ENCODE measurements around the gene CCDC33. TPM values are rescaled to one million over a fixed set of nuclear protein-coding genes. Genes with fewer than 3 reads are reported as not detected.

Gene CCDC33
- total and polyA plus RNA-seq, 4 donors, result 0.99 to 7.4 (median 2.6) TPM

DNA sequence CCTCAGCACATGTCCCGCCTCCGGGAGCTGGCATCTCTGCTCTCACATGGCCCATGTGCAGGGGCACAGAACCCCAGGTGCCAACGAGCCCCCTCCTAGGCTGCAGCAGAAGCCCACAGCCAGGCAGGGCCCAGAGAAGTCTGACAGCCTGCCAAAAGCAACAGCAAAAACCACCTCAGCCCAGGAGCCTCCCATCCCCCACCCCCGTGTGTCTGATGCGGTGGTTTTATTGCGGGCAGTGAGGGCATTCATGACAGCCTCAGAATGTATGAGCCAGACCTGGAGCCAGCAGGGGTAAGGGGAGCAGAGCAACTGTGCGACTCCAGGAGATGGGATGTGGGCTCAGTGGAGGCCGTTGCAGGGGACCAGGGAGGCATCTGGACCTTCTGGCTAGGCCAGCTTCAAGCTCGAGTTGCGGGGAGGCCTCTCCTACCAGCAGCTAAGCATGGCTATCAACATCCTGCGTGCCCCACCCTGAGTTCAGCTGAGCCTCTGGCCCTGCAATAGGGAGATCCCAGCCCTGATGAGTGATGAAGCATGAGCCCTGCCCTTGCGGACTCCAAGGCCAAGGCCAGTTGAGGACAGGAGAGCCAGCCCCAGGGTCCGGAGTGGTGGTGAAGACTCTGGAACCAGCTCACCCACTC, 78.8 kb downstream of the CCDC33 start:
- H3K27me3 ChIP-seq (ENCODE audit: control insufficient read depth, insufficient read depth, low read length), result no peaks in the 10 kb centered on the region
- DNase-seq (ENCODE audit: low read depth in 4 of 6, low spot score in 6 of 6), result peak in 2 of 6 donors; percentile 33 to 38
- peaks cover 64% of the 10 kb centered on the region for H3K4me1 ChIP-seq (ENCODE audit: control insufficient read depth, insufficient read depth, low read length)
- no peaks in the 10 kb centered on the region for H3K36me3 ChIP-seq (ENCODE audit: control insufficient read depth, insufficient read depth, low read length)
- no peak overlapping the region for H3K4me3 ChIP-seq (ENCODE audit: low read depth, low read length)
- WGBS (ENCODE audit: insufficient coverage), result 65% methylated on average over 10 of the region's 13 CpGs
- no peaks in the 10 kb centered on the region for H3K9me3 ChIP-seq (ENCODE audit: control insufficient read depth, insufficient read depth, low read length)
- no peak overlapping the region for H3K27ac ChIP-seq (ENCODE audit: low read depth, low read length)

DNA sequence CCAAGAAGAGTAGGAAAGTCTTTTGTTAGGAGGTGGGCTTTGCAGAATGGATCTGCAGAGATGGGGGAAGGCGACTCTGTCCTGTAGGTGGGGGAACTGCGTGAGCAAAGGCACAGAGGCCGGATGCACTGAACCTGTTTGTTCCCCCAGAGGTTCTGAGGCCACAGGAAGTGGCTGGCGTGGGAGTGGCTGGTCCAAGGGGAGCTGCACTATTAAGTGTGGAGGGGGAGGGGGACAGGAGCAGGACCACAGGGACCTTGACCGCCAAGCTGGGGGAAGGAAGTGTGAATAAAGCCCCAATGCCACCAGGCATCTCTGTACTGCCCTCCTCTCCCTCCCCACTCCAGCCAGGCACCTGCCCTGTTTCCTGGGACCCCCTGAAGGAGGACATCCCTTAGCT, 79.5 kb downstream of the CCDC33 start:
- Histone ChIP-seq H3K4me3 (ENCODE audit: low read depth, low read length) (no peak overlapping the region), H3K27me3 (ENCODE audit: control insufficient read depth, insufficient read depth, low read length) (no peaks in the 10 kb centered on the region), H3K4me1 (ENCODE audit: control insufficient read depth, insufficient read depth, low read length) (peaks cover 71% of the 10 kb centered on the region), H3K36me3 (ENCODE audit: control insufficient read depth, insufficient read depth, low read length) (no peaks in the 10 kb centered on the region), H3K9me3 (ENCODE audit: control insufficient read depth, insufficient read depth, low read length) (no peaks in the 10 kb centered on the region), H3K27ac (ENCODE audit: low read depth, low read length) (no peak overlapping the region)
- DNase-seq (ENCODE audit: low read depth in 4 of 6, low spot score in 6 of 6), result no peak
- WGBS (ENCODE audit: insufficient coverage), result 78% methylated on average over 4 of the region's 5 CpGs

DNA sequence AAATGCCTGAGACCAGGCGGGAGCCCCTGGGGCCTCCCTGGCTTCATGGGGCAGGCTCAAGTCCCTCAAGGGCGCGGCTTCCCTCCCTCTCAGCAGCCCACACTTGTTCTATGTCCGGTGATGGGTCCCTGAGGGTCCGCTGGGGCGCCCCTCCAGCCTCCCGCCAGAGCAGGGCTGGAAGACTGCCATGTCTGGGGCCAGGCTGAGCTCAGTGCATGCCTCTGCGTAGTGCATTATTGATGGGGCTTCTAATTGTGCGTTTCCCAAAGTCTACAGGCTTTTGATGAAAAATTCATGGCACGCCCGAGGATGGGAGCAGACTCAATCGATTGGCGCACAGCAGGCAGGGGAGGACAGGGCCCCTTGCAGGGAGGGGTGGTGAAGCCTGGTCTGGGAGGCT, 80.0 kb downstream of the CCDC33 start:
- no peak overlapping the region for H3K4me3 ChIP-seq (ENCODE audit: low read depth, low read length)
- H3K4me1 ChIP-seq (ENCODE audit: control insufficient read depth, insufficient read depth, low read length), result peaks cover 74% of the 10 kb centered on the region
- peak in 2 of 6 donors; percentile 72 to 85 for DNase-seq (ENCODE audit: low read depth in 4 of 6, low spot score in 6 of 6)
- no peak overlapping the region for H3K27ac ChIP-seq (ENCODE audit: low read depth, low read length)
- 17% methylated on average over 10 of the region's 13 CpGs for WGBS (ENCODE audit: insufficient coverage)
- H3K27me3 ChIP-seq (ENCODE audit: control insufficient read depth, insufficient read depth, low read length), result no peaks in the 10 kb centered on the region
- no peaks in the 10 kb centered on the region for H3K36me3 ChIP-seq (ENCODE audit: control insufficient read depth, insufficient read depth, low read length)
- H3K9me3 ChIP-seq (ENCODE audit: control insufficient read depth, insufficient read depth, low read length), result no peaks in the 10 kb centered on the region

DNA sequence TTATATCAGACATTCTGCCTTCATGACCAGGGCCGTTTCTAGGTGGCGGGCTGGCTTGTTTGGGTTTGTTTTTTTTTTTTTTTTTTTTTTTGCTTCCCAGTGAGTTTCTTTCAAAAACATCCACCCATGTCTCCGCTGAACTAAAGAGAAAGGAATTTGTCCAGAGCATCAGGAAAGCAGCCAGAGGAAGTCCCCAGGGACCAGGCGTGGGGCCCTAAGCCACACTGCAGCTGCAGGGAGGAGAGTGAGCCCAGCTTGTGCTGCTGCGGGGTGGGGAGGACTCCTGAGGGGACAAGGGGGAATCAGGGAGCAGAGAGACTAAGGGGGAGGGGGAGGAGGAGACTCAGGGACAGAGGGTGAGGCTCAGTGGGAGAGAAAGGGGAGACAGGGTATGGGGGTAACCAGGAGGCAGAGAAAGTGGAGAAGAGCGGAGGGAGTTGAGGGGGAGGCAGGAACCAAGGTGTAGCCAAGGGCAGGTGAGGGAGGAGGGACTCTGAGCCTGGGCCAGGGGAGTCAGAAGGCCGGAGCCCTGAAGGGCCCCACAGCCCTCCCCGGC, 81.8 kb downstream of the CCDC33 start:
- Histone ChIP-seq H3K27ac (ENCODE audit: low read depth, low read length) (peak overlapping the region; percentile 58), H3K4me3 (ENCODE audit: low read depth, low read length) (no peak overlapping the region), H3K9me3 (ENCODE audit: control insufficient read depth, insufficient read depth, low read length) (no peaks in the 10 kb centered on the region), H3K4me1 (ENCODE audit: control insufficient read depth, insufficient read depth, low read length) (peaks cover 64% of the 10 kb centered on the region), H3K36me3 (ENCODE audit: control insufficient read depth, insufficient read depth, low read length) (no peaks in the 10 kb centered on the region), H3K27me3 (ENCODE audit: control insufficient read depth, insufficient read depth, low read length) (no peaks in the 10 kb centered on the region)
- 36% methylated on average over 4 of the region's 8 CpGs for WGBS (ENCODE audit: insufficient coverage)
- DNase-seq (ENCODE audit: low read depth in 4 of 6, low spot score in 6 of 6), result peak in 2 of 6 donors; percentile 58 to 83

DNA sequence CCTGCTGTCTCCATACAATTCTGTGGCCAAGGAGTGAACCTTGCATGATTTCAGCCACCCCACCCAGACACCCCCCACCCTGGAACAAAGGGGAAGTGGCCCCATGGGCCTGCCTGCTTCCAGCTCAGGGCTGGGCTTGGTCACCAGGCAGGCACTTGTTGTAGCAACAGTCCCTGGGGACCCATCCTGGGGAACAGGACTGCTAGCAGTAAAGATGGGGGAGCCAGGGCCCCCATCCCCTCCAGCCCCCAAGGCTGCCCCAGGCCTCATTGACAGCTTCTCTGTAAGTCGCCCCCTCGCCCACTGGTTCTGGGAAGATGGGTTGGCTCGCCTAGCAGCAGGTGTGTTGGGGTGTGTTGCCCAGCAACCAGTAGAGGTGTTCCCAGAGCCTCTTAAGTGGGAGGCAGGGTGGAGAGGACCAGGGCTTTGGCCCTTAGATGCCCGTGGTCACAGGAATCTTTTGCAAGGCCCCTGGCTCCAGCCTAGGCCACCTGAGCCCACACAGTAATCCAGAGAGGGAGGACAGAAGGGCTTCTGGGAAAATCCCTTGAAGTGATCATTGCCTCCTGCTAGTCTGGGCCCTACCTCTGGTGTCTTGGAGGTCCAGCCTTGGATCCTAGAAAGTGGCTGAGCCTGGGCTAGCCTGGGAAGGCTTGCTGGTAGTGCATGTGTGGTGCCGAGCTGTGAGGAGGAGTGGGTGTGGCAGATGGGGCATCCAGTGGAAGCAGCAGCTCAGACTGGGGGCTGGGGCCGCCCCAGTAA, 82.4 kb downstream of the CCDC33 start:
- no peaks in the 10 kb centered on the region for H3K36me3 ChIP-seq (ENCODE audit: control insufficient read depth, insufficient read depth, low read length)
- H3K4me1 ChIP-seq (ENCODE audit: control insufficient read depth, insufficient read depth, low read length), result peaks cover 61% of the 10 kb centered on the region
- peak in 1 of 6 donors; percentile 28 for DNase-seq (ENCODE audit: low read depth in 4 of 6, low spot score in 6 of 6)
- 69% methylated on average over 3 of the region's 6 CpGs for WGBS (ENCODE audit: insufficient coverage)
- no peak overlapping the region for H3K4me3 ChIP-seq (ENCODE audit: low read depth, low read length)
- peak overlapping the region; percentile 58 for H3K27ac ChIP-seq (ENCODE audit: low read depth, low read length)
- H3K9me3 ChIP-seq (ENCODE audit: control insufficient read depth, insufficient read depth, low read length), result no peaks in the 10 kb centered on the region
- no peaks in the 10 kb centered on the region for H3K27me3 ChIP-seq (ENCODE audit: control insufficient read depth, insufficient read depth, low read length)

DNA sequence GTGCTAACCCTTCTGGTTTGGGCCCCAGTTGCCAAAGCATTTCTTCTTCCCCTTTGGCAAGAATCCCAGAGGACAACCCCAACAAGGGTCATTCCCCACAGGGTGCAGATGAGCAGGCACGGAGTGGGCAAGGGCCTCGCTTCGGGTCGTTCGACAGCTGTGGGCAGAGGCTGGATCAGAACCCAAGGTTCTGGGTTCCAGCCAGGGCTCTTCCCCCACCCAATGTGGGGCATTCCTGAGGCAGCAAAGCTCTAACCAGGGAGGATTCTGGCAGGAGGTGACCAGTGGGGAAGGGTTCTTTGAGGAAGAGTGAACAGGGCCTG, 83.0 kb downstream of the CCDC33 start:
- Histone ChIP-seq H3K27me3 (ENCODE audit: control insufficient read depth, insufficient read depth, low read length) (no peaks in the 10 kb centered on the region), H3K9me3 (ENCODE audit: control insufficient read depth, insufficient read depth, low read length) (no peaks in the 10 kb centered on the region), H3K27ac (ENCODE audit: low read depth, low read length) (peak overlapping the region; percentile 54), H3K4me1 (ENCODE audit: control insufficient read depth, insufficient read depth, low read length) (peaks cover 61% of the 10 kb centered on the region), H3K36me3 (ENCODE audit: control insufficient read depth, insufficient read depth, low read length) (no peaks in the 10 kb centered on the region), H3K4me3 (ENCODE audit: low read depth, low read length) (no peak overlapping the region)
- WGBS (ENCODE audit: insufficient coverage), result 90% methylated on average over 5 of the region's 5 CpGs
- DNase-seq (ENCODE audit: low read depth in 4 of 6, low spot score in 6 of 6), result no peak

DNA sequence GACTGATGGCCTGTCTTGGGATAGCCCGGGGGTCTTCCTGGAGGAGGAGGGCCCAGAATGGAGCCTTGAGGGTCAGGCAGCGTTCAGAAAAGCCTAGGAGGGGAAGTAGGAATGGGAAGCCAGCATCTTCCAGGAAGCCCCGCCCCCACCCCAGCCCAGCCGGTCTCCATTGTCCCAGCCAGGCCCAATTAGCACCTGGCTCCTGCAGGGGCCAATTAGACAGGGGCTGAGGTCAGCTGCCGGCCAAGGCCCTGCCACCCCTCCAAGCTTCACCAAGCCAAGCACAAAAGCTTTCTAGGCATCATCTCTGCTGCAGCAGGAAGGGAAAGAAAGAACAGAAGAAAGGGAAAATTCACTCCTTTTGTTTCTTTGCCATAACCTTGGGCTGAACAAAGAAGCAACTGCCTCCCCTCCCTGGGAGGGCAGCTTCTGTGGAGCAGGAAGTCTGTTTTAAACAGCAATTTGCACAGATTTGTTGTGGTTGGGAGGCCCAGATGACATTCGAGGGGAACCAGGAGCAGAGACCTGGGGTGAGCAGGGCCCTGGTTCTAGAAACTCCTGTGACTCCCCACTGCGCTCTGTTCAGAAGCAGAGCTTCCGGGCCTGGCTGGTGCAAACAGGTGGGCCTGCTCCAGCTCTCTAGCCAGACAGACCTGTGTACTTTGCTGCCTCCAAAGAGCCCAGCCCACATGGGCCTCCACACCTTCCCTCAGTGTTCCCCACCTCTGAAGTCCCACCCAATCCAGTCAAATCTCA, 83.6 kb downstream of the CCDC33 start:
- Histone ChIP-seq H3K9me3 (ENCODE audit: control insufficient read depth, insufficient read depth, low read length) (no peaks in the 10 kb centered on the region), H3K4me3 (ENCODE audit: low read depth, low read length) (no peak overlapping the region), H3K4me1 (ENCODE audit: control insufficient read depth, insufficient read depth, low read length) (peaks cover 59% of the 10 kb centered on the region), H3K27ac (ENCODE audit: low read depth, low read length) (peak overlapping the region; percentile 54), H3K27me3 (ENCODE audit: control insufficient read depth, insufficient read depth, low read length) (no peaks in the 10 kb centered on the region), H3K36me3 (ENCODE audit: control insufficient read depth, insufficient read depth, low read length) (no peaks in the 10 kb centered on the region)
- peak in 1 of 6 donors; percentile 52 for DNase-seq (ENCODE audit: low read depth in 4 of 6, low spot score in 6 of 6)
- WGBS (ENCODE audit: insufficient coverage), result 45% methylated on average over 5 of the region's 8 CpGs

DNA sequence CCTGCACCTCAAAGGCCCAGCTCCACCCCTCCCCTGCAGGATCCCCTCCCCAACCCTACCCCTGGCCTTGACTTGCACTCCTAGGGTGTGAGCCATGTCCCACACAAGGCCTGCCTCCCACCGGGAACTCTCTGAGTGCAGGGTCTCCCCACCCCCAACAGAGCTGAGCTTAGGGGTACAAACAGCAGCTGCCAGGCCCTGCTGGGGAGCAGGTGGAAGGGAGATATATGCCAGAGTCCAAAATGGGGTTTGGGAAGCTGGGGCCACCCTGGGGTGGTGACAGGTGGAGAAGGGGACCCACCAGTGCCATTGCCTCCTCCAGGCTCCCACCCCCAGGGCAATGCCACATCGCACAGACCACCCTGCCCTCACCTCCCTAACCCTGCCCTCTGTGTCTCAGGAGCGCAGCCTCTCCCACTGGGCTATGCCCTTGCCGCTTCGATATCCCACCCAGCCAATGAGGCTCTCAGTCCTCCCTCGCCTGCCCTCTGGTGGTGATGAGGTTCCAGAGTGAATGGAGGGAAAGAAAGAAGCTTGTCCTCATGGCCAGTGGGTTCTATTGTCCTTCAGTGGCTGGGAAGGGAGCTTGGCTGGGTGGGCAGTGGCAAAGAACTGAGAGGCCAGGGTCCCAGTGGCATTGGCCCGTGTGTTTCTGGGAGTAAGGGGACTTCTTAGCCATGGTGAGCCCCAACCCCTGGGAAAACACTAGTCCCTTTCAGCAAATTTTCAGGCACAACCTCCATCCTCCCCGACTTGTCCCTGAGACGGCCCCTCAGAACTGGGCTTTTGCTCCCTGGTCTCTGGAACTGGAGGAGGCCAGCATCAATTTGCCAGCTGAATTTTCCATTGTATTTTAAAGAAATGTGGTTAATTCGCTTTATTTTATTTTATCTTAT, 84.5 kb downstream of the CCDC33 start:
- H3K9me3 ChIP-seq (ENCODE audit: control insufficient read depth, insufficient read depth, low read length), result no peaks in the 10 kb centered on the region
- DNase-seq (ENCODE audit: low read depth in 4 of 6, low spot score in 6 of 6), result peak in 2 of 6 donors; percentile 91 to 92
- H3K36me3 ChIP-seq (ENCODE audit: control insufficient read depth, insufficient read depth, low read length), result no peaks in the 10 kb centered on the region
- WGBS (ENCODE audit: insufficient coverage), result 50% methylated on average over 2 of the region's 10 CpGs
- H3K27me3 ChIP-seq (ENCODE audit: control insufficient read depth, insufficient read depth, low read length), result no peaks in the 10 kb centered on the region
- H3K4me1 ChIP-seq (ENCODE audit: control insufficient read depth, insufficient read depth, low read length), result peaks cover 51% of the 10 kb centered on the region
- H3K4me3 ChIP-seq (ENCODE audit: low read depth, low read length), result no peak overlapping the region
- peak overlapping the region; percentile 33 for H3K27ac ChIP-seq (ENCODE audit: low read depth, low read length)
